HFF-Myc (cell line): ENCODE measurements around the gene VANGL2.
"Not testable (repeated sequence)": the region's sequence is repeated elsewhere in the genome, so short reads cannot be mapped to it uniquely, and the experiment has no call there.

Experiments
- DNase-seq: peaks from one replicate; pipeline ENCODE4 v3.0.0-alpha.2; 2011; ENCODE audit warnings: low read depth; ENCODE audit errors: extremely low read depth
- H3K4me3 ChIP-seq: replicated peaks from 2 replicates; pipeline ENCODE4 v1.5.1; 2011; ENCODE audit warnings: low read depth, mild to moderate bottlenecking, control low read depth, low read length
- CTCF ChIP-seq: IDR thresholded peaks from 2 replicates; pipeline ENCODE4 v1.5.1; 2012; ENCODE audit warnings: mild to moderate bottlenecking, low read depth, low read length, control low read depth; ENCODE audit errors: missing control alignments

Gene VANGL2

GRCh38 chr1:160375788-160376524, 24.4 kb upstream of the VANGL2 start:
- no peak for DNase-seq
- no peak overlapping the region for H3K4me3 ChIP-seq
- TF ChIP-seq CTCF, result no peak

GRCh38 chr1:160376525-160377131, 23.7 kb upstream of the VANGL2 start:
- peak; percentile 39 for DNase-seq
- peak; percentile 90 for TF ChIP-seq CTCF
- no peak overlapping the region for H3K4me3 ChIP-seq

- no peak for TF ChIP-seq CTCF
- DNase-seq, result no peak
- no peak overlapping the region for H3K4me3 ChIP-seq
Measured at GRCh38 chr1:160377585-160378206, 22.7 kb upstream of the VANGL2 start.

- not testable (repeated sequence) for H3K4me3 ChIP-seq, DNase-seq
Measured at GRCh38 chr1:160384812-160385211, 15.6 kb upstream of the VANGL2 start.

GRCh38 chr1:160388406-160388805, 12.0 kb upstream of the VANGL2 start:
- DNase-seq, H3K4me3 ChIP-seq: not testable (repeated sequence)

GRCh38 chr1:160394673-160395072, 5.7 kb upstream of the VANGL2 start:
- no peak for DNase-seq
- TF ChIP-seq CTCF, result no peak
- H3K4me3 ChIP-seq, result no peak overlapping the region

GRCh38 chr1:160397651-160398050, 2.7 kb upstream of the VANGL2 start:
- no peak for DNase-seq
- no peak for TF ChIP-seq CTCF
- no peak overlapping the region for H3K4me3 ChIP-seq

GRCh38 chr1:160398823-160399222, 1.5 kb upstream of the VANGL2 start:
- H3K4me3 ChIP-seq, result no peak overlapping the region
- TF ChIP-seq CTCF, result no peak

More at GRCh38 chr1:160398823-160399222, 1.5 kb upstream of the VANGL2 start:
- no peak for DNase-seq
